ENCODE measurements around the gene RNASE2.

GRCh38 chr14:20986811-20987210 lies 31.5 kb downstream of the RNASE2 start:
- TF ChIP-seq POLR2A (IDR thresholded peaks at IDR 0.05) (no peak), CTCF (IDR thresholded peaks at IDR 0.05) (no peak)

Data from esophagus squamous epithelium (tissue), 4 donors.